HuH-7 (cell line): Measurements from ENCODE around the gene GOLIM4.

Experiments used
- DNase-seq: peaks from one replicate; pipeline ENCODE4 v3.0.0; 2011; ENCODE audit warnings: low spot score

GOLIM4 gene

GRCh38 chr3:168096210-168096652, 507 bp upstream of the GOLIM4 start:
- DNase-seq, result peak; percentile 48

- peak; percentile 38 for DNase-seq
Measured at GRCh38 chr3:168094877-168095610, 680 bp downstream of the GOLIM4 start.

- no peak for DNase-seq
Measured at GRCh38 chr3:168094580-168094876, 1.2 kb downstream of the GOLIM4 start.

- no peak for DNase-seq
Measured at GRCh38 chr3:168093790-168094189, 1.9 kb downstream of the GOLIM4 start.

- DNase-seq, result no peak
Measured at GRCh38 chr3:168093229-168093628, 2.5 kb downstream of the GOLIM4 start.

GRCh38 chr3:168091941-168092340, 3.8 kb downstream of the GOLIM4 start:
- DNase-seq, result peak; percentile 8

- no peak for DNase-seq
Measured at GRCh38 chr3:168091302-168091858, 4.3 kb downstream of the GOLIM4 start.

GRCh38 chr3:168090306-168091085, 5.2 kb downstream of the GOLIM4 start:
- no peak for DNase-seq

- no peak for DNase-seq
Measured at GRCh38 chr3:168089179-168089771, 6.4 kb downstream of the GOLIM4 start.

GRCh38 chr3:168088106-168088720, 7.5 kb downstream of the GOLIM4 start:
- peak; percentile 5 for DNase-seq

GRCh38 chr3:168087539-168087938, 8.2 kb downstream of the GOLIM4 start:
- DNase-seq, result no peak

- no peak for DNase-seq
Measured at GRCh38 chr3:168086541-168087260, 9.0 kb downstream of the GOLIM4 start.

GRCh38 chr3:168085491-168086119, 10.1 kb downstream of the GOLIM4 start:
- no peak for DNase-seq

- DNase-seq, result no peak
Measured at GRCh38 chr3:168083906-168084305, 11.8 kb downstream of the GOLIM4 start.

- DNase-seq, result no peak
Measured at GRCh38 chr3:168081856-168082255, 13.9 kb downstream of the GOLIM4 start.

GRCh38 chr3:168081171-168081771, 14.5 kb downstream of the GOLIM4 start:
- DNase-seq, result no peak

- no peak for DNase-seq
Measured at GRCh38 chr3:168080499-168081170, 15.1 kb downstream of the GOLIM4 start.

- no peak for DNase-seq
Measured at GRCh38 chr3:168080022-168080421, 15.7 kb downstream of the GOLIM4 start.

- no peak for DNase-seq
Measured at GRCh38 chr3:168077091-168077490, 18.6 kb downstream of the GOLIM4 start.
